ENCODE results near the gene SH3YL1.

- no peak for TF ChIP-seq CTCF (IDR thresholded peaks at IDR 0.05)
- no peak for TF ChIP-seq EP300 (IDR thresholded peaks at IDR 0.05)
Observed at GRCh38 chr2:278312-278926, 14.6 kb upstream of the SH3YL1 start.

All from gastroesophageal sphincter (tissue), 3 donors.